ENCODE results near the gene CLEC16A. TPM values are rescaled to one million over a fixed set of nuclear protein-coding genes. Genes with fewer than 3 reads are reported as not detected.
A peak's percentile ranks its signal among the peaks of the same experiment; 100 is the strongest.

The CLEC16A gene
- total and polyA plus RNA-seq, 9 of the 15 experiments (the other 6 are each of a cell fraction or from before 2014, with no cell fraction given): 1.00 to 22.3 (median 10.0) TPM

GRCh38 chr16:10944249-10945064, at the start of gene CLEC16A (continued):
- no peak for TF ChIP-seq ZNF778 (CRISPR knock-in tag; IDR thresholded peaks at IDR 0.05)
- TF ChIP-seq, protein P1, sequence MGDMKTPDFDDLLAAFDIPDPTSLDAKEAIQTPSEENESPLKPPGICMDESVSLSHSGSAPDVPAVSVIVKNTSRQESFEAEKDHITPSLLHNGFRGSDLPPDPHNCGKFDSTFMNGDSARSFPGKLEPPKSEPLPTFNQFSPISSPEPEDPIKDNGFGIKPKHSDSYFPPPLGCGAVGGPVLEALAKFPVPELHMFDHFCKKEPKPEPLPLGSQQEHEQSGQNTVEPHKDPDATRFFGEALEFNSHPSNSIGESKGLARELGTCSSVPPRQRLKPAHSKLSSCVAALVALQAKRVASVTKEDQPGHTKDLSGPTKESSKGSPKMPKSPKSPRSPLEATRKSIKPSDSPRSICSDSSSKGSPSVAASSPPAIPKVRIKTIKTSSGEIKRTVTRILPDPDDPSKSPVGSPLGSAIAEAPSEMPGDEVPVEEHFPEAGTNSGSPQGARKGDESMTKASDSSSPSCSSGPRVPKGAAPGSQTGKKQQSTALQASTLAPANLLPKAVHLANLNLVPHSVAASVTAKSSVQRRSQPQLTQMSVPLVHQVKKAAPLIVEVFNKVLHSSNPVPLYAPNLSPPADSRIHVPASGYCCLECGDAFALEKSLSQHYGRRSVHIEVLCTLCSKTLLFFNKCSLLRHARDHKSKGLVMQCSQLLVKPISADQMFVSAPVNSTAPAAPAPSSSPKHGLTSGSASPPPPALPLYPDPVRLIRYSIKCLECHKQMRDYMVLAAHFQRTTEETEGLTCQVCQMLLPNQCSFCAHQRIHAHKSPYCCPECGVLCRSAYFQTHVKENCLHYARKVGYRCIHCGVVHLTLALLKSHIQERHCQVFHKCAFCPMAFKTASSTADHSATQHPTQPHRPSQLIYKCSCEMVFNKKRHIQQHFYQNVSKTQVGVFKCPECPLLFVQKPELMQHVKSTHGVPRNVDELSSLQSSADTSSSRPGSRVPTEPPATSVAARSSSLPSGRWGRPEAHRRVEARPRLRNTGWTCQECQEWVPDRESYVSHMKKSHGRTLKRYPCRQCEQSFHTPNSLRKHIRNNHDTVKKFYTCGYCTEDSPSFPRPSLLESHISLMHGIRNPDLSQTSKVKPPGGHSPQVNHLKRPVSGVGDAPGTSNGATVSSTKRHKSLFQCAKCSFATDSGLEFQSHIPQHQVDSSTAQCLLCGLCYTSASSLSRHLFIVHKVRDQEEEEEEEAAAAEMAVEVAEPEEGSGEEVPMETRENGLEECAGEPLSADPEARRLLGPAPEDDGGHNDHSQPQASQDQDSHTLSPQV (IDR thresholded peaks at IDR 0.05): peak; percentile 46; the same call in 1 of the 2 replicates
- no peak for TF ChIP-seq TSC22D4 (tag; IDR thresholded peaks at IDR 0.05)
- peak; percentile 82 for TF ChIP-seq ETV5 (CRISPR knock-in tag; IDR thresholded peaks at IDR 0.05; ENCODE audit: low read depth)
- TF ChIP-seq, protein P2, sequence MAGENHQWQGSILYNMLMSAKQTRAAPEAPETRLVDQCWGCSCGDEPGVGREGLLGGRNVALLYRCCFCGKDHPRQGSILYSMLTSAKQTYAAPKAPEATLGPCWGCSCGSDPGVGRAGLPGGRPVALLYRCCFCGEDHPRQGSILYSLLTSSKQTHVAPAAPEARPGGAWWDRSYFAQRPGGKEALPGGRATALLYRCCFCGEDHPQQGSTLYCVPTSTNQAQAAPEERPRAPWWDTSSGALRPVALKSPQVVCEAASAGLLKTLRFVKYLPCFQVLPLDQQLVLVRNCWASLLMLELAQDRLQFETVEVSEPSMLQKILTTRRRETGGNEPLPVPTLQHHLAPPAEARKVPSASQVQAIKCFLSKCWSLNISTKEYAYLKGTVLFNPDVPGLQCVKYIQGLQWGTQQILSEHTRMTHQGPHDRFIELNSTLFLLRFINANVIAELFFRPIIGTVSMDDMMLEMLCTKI (IDR thresholded peaks at IDR 0.05; ENCODE audit: partially characterized antibody): no peak
- no peak for TF ChIP-seq EP300 (IDR thresholded peaks at IDR 0.05; ENCODE audit: low read length)
- TF ChIP-seq VEZF1 (CRISPR knock-in tag; IDR thresholded peaks at IDR 0.05): peak; percentile 79
- TF ChIP-seq NEUROD1 (IDR thresholded peaks at IDR 0.05; ENCODE audit: borderline replicate concordance, low read depth, low read length, partially characterized antibody): no peak
- TF ChIP-seq ZNF75A (CRISPR knock-in tag; IDR thresholded peaks at IDR 0.05): no peak
- no peak for TF ChIP-seq MED1 (CRISPR knock-in tag; IDR thresholded peaks at IDR 0.05; ENCODE audit: borderline replicate concordance)
- TF ChIP-seq ARHGAP35 (IDR thresholded peaks at IDR 0.05; ENCODE audit: partially characterized antibody): no peak
- no peak for TF ChIP-seq NR2F6 (CRISPR knock-in tag; IDR thresholded peaks at IDR 0.05)
- TF ChIP-seq ZNF766 (CRISPR knock-in tag; conservative IDR thresholded peaks at IDR 0.05): peak; percentile 92
- no peak for TF ChIP-seq SMAD1 (IDR thresholded peaks at IDR 0.05; ENCODE audit: low read depth, low read length, partially characterized antibody)
- TF ChIP-seq TAL1 (IDR thresholded peaks at IDR 0.05): no peak
- no peak for TF ChIP-seq STAG1 (CRISPR knock-in tag; IDR thresholded peaks at IDR 0.05; ENCODE audit: borderline replicate concordance)
- TF ChIP-seq ZNF707 (CRISPR knock-in tag; conservative IDR thresholded peaks at IDR 0.05): no peak
- TF ChIP-seq, protein P3, sequence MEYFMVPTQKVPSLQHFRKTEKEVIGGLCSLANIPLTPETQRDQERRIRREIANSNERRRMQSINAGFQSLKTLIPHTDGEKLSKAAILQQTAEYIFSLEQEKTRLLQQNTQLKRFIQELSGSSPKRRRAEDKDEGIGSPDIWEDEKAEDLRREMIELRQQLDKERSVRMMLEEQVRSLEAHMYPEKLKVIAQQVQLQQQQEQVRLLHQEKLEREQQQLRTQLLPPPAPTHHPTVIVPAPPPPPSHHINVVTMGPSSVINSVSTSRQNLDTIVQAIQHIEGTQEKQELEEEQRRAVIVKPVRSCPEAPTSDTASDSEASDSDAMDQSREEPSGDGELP (CRISPR knock-in tag; IDR thresholded peaks at IDR 0.05; ENCODE audit: borderline replicate concordance): peak; percentile 98
- TF ChIP-seq, protein P4, sequence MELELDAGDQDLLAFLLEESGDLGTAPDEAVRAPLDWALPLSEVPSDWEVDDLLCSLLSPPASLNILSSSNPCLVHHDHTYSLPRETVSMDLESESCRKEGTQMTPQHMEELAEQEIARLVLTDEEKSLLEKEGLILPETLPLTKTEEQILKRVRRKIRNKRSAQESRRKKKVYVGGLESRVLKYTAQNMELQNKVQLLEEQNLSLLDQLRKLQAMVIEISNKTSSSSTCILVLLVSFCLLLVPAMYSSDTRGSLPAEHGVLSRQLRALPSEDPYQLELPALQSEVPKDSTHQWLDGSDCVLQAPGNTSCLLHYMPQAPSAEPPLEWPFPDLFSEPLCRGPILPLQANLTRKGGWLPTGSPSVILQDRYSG (tag; conservative IDR thresholded peaks at IDR 0.05; ENCODE audit: low read depth): no peak

Data from K562 (cell line).